HG03025 (cell line): ENCODE data around the gene VWA7.

Experiments used
- ATAC-seq: cut with Tn5 transposase; IDR thresholded peaks from one replicate; pipeline ENCODE4 v1.9.1; 2021; ENCODE audit warnings: mild to moderate bottlenecking, moderate library complexity; ENCODE audit not compliant: unreplicated experiment, low FRiP score

The VWA7 gene

GRCh38 chr6:31760790-31761189 lies 16.3 kb downstream of the VWA7 start:
- ATAC-seq, result no peak

DNA sequence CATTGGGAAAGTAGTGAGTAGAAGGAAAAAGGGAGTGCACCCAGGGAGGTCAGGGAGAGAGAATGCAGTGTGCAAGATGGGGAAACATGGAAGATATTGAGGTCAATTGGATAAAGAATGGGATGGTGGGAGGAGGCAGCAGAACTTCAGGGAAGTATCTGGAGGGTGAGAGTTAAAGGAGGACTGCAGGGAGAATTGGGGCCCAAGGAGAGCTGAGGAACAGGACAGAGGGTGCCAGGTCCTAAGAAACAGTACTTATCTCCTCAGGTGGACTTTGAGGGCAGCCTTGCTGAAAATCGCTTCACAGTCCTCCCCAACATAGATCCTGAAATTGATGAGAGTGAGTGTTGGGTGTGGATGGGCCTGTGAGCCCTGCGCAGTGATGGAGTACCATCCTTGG lies 18.8 kb downstream of the VWA7 start:
- ATAC-seq, result no peak

DNA sequence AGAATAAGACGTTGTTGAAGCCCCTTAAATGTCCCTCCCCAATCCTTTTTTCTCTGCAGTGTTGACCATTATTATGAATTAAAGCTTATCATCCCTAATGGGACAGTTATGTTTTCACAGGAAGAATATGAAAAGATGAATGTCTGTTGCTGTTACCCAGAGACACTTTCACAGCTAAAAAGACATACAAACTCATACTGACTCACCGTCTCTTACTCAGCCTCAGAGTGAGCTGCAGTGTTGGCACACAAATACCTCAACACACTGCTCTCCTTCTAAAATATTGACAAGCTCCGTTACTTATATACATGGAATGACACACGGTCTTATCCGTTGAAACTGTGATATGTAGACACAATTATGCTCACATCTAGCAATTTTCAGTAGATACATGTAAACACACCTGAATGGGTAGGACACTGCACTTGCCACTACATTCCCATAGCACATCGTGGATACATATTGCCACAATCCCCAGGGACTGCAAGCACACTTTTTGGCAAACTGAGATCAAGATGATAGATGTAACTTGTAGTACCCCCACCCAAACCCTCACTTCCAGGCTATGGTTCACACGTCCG lies 24.3 kb downstream of the VWA7 start:
- ATAC-seq, result no peak

DNA sequence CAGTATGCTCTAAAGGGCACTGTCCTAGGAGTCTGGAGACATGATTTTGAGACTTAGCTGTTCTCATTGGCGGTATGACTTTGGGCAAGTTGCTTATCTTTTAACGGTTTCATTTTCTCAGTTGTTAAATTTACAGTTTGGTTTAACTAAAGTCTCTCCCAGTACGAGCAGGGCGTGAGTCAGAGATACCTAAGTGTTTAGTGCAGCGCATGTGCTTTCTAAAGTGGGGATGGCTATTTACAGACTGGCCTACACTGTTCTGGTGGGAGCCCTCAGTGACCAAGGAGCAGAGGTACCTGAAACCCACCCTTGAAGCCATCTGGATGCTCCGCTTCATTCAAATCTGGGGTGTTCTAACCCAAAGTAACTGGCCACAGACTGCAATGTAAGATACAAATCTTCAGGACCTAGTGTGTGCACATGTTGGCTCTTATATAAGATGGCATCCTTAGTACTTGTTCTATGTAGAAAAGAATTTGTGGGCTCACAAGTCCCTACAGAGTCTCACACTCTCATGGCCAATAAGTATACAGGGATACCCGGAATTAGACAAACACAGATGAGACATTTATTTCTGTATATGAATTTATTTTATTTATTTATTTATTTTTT lies 26.6 kb downstream of the VWA7 start:
- no peak for ATAC-seq

GRCh38 chr6:31749301-31750036 lies 27.7 kb downstream of the VWA7 start:
- ATAC-seq, result no peak

- no peak for ATAC-seq
Measured at GRCh38 chr6:31744422-31744821, 32.7 kb downstream of the VWA7 start.

- no peak for ATAC-seq
Measured at GRCh38 chr6:31742894-31743293, 34.2 kb downstream of the VWA7 start.

DNA sequence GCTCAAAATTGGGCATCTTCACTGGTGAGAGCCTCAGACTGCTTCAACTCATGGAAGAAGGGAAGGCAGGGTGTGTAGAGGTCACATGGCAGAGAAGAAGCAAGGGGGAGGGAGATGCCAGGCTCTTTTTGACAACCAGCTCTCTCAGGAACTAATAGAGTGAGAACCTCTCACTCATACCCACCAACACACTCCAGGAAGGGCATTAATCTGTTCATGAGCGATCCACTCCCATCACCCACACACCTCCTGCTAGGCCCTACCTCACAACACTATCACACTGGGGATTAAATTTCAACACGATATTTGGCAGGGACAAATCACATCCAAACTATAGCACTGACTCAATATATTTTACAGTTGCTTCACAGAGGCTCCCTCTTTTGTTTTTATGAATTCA lies 35.3 kb downstream of the VWA7 start:
- no peak for ATAC-seq

GRCh38 chr6:31740397-31741223 lies 36.5 kb downstream of the VWA7 start:
- no peak for ATAC-seq

- peak; percentile 78 for ATAC-seq
Measured at GRCh38 chr6:31739639-31740396, 37.3 kb downstream of the VWA7 start, which contains the start of gene MSH5. MSH5 (plus strand) TSS chr6:31740005; CDS start chr6:31740467, 462 bp downstream.

DNA sequence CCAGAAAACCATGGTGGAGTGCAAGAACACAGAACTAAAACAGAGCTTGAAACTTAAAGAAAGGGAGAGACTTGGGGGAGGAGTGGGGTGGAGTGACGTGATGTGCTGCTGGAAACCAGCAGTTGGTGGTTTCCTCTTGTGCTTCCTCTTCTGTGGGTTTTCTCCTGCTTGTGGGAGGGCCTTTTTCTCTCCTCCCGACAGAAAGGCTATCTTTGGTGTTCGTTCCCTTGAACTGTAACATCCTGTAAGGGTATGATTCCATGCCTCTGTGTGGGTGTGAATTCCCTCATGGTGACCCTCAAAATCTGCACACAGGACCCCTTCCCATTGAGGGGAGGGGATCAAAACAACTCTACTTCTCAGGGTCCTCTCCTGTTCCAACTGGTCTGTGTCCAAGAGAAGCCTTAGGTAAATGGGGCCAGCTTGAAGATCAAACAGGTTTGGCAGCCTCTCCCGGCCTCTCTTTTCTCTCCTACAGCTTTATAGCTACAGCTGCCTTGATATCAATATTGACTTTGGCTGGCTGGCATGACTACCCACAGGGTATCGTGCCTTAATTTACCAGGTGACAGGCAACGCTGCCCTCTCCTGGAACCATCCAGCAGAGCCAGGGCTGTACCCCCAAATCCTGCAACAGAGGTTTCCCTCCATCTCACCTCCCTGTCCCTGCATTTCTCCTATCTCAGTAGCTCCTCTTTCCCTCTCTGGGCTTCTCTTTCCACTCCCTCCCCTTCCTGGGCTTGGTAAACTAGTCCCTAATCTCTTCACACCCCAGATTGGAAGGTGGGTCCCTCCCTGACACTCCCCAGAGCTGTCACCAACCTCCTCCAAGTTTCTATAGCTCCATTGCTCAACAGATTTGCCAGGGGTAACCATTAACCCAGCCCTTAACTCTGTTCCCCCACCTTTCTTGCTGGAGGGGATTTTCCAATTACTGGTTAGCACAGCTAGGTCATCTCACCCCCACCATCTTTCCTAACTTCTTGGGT lies 38.8 kb downstream of the VWA7 start:
- no peak for ATAC-seq

GRCh38 chr6:31737315-31737990 lies 39.7 kb downstream of the VWA7 start:
- no peak for ATAC-seq

DNA sequence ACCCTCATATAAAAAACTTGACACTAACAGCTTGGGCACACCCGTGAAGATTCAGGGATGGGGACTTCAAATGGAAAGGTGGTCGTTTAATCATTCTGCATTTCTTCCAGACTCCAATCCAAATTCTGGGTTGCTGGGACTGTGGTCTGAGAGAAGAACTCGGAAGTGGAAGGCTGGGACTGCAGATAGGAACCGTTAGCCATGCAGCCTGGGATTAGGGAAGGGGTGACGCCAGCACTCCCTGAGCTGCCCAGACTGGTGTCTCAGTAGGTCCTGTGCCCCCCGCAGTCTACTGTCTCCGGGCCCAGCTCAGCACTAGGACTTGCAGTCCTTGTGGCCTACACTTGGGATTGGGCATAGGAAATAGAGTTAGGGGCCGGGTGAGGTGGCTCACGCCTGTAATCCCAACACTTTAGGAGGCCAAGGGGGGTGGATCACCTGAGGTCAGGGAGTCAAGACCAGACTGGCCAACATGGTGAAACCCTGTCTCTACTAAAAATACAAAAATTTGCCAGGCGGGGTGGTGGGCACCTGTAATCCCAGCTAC lies 40.3 kb downstream of the VWA7 start:
- no peak for ATAC-seq

DNA sequence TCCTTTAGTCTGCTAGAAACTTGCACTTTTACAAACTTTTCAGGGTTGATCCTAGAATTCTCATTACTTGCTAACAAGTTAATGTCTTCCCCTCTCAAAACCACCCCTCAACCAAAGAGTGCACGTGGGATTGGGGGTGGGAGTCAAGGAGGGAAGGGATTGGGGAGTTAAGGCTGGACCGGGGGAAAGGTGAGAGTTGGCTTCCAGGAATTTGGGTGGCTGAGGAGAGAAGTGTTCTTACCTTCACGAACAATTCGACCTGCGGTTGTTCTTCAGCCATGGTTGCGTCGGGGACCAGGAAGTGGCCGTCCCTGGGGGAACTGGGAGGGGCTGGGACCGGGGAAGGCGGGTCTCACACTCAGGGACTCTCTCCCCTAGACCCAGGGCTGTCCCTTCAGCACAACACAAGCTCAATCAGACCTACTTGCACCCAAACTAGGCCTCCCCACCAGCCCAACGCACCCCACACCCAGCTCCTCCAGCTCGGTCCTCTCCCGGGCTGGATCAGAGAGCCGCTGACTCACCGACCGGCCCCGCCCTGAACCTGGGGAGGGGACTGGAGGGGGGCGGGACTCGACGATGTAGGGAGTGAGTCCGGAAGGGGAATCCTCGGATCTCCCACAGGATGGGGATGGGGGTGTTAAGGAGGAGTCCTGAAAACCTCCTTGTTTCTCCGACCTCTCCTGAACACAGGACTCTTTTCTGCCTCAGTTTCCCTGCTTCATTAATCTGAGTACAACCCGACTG lies 40.9 kb downstream of the VWA7 start, which contains the start of gene CLIC1:
Gene CLIC1 (minus strand): TSS at position 510 of the 747 bp plus-strand sequence. CDS start 230 bp downstream, at position 280.
- no peak for ATAC-seq

GRCh38 chr6:31734821-31735406 lies 42.2 kb downstream of the VWA7 start:
- no peak for ATAC-seq

GRCh38 chr6:31734247-31734820 lies 42.8 kb downstream of the VWA7 start:
- ATAC-seq, result no peak

GRCh38 chr6:31733734-31734133 lies 43.4 kb downstream of the VWA7 start:
- no peak for ATAC-seq
